K562 treated with DMSO at 1 percent for 12 hours (cell line): ENCODE measurements around the gene ACP3. TPM values are rescaled to one million over a fixed set of nuclear protein-coding genes. Genes with fewer than 3 reads are reported as not detected.

Experiments used
- total RNA-seq: library from RNA; unstranded; fragments of 300-600 nt; gene quantifications from 2 replicates; pipeline ENCODE4 v1.2.3, GENCODE V29; 2022; ENCODE audit not compliant: insufficient read depth

ACP3 gene
- total RNA-seq, result 1.5 and 2.4 TPM in 2 replicates

GRCh38 chr3:132317229-132317948 lies at the start of gene ACP3:
TSS of gene ACP3 (plus strand) at chr3:132317407. CDS start at chr3:132317457, 50 bp downstream.

Other genes with a start within 250 kb of the ACP3 start
- gene DNAJC13, start 100.1 kb downstream of the ACP3 start, total RNA-seq, result 2.4 and 8.5 TPM in 2 replicates